ENCODE results near the gene FFAR1. TPM values are rescaled to one million over a fixed set of nuclear protein-coding genes. Genes with fewer than 3 reads are reported as not detected.

The FFAR1 gene
- polyA plus RNA-seq, 1 of the 3 experiments (the other 2 are of a cell fraction), result not detected

GRCh38 chr19:35354898-35355297 is 7.2 kb downstream of the FFAR1 start (continued):
- TF ChIP-seq FOXM1 (IDR thresholded peaks at IDR 0.05; ENCODE audit: low read depth), result no peak
- no peak for TF ChIP-seq RCOR1 (IDR thresholded peaks at IDR 0.05; ENCODE audit: low read length)

DNA sequence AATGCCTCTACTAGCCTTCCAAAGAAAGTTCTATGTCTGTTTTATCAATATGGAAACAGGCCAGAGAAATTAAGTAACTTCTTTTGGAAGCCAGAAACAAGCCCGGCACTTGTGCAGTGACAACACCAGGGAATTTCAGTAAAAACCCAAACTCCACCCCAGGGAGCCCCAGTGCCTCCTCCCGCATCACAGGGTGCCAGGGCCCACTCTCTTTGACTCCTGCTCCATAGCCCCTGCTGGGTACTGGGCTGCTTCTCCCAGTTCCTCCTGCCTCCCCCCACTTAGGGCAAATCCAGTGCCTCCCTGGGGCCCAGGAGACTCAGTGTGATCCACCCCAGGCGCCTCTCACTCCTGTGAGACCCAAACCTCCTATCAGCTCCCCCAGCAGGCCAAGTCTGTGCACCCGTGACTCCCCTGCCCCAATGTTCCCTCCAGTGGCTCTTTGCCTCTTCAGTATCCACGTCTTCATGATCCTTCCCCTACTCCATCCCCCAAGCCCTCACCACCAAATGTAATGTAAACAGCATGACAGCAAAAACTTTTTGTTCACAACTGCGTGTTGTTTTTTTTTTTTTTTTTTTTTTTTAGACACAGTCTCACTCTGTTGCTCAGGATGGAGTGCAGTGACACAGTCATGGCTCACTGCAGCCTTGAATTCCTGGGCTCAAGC is 8.2 kb downstream of the FFAR1 start:
- TF ChIP-seq GABPA (IDR thresholded peaks at IDR 0.05; ENCODE audit: low read depth) (no peak), POLR2AphosphoS5 (IDR thresholded peaks at IDR 0.05; ENCODE audit: low read depth, low read length) (no peak), FOXJ3 (CRISPR knock-in tag; IDR thresholded peaks at IDR 0.05) (no peak), FOSL2 (IDR thresholded peaks at IDR 0.05; ENCODE audit: borderline replicate concordance, low read depth) (no peak), EZH2phosphoT487 (IDR thresholded peaks at IDR 0.05; ENCODE audit: borderline replicate concordance, low read depth) (no peak), TAF1 (IDR thresholded peaks at IDR 0.05; ENCODE audit: borderline replicate concordance, low read depth, low read length) (no peak), MAX (IDR thresholded peaks at IDR 0.05; ENCODE audit: low read depth) (no peak), TCF12 (IDR thresholded peaks at IDR 0.05) (no peak), RXRA (IDR thresholded peaks at IDR 0.05; ENCODE audit: borderline replicate concordance, low read depth) (no peak), REST (IDR thresholded peaks at IDR 0.05; ENCODE audit: low read depth, low read length) (no peak), GATA2 (CRISPR knock-in tag; IDR thresholded peaks at IDR 0.05) (no peak), SMC3 (IDR thresholded peaks at IDR 0.05; ENCODE audit: low read depth, low read length) (no peak)
- TF ChIP-seq, protein P1, sequence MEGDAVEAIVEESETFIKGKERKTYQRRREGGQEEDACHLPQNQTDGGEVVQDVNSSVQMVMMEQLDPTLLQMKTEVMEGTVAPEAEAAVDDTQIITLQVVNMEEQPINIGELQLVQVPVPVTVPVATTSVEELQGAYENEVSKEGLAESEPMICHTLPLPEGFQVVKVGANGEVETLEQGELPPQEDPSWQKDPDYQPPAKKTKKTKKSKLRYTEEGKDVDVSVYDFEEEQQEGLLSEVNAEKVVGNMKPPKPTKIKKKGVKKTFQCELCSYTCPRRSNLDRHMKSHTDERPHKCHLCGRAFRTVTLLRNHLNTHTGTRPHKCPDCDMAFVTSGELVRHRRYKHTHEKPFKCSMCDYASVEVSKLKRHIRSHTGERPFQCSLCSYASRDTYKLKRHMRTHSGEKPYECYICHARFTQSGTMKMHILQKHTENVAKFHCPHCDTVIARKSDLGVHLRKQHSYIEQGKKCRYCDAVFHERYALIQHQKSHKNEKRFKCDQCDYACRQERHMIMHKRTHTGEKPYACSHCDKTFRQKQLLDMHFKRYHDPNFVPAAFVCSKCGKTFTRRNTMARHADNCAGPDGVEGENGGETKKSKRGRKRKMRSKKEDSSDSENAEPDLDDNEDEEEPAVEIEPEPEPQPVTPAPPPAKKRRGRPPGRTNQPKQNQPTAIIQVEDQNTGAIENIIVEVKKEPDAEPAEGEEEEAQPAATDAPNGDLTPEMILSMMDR (IDR thresholded peaks at IDR 0.05), result no peak
- TF ChIP-seq, protein P2, sequence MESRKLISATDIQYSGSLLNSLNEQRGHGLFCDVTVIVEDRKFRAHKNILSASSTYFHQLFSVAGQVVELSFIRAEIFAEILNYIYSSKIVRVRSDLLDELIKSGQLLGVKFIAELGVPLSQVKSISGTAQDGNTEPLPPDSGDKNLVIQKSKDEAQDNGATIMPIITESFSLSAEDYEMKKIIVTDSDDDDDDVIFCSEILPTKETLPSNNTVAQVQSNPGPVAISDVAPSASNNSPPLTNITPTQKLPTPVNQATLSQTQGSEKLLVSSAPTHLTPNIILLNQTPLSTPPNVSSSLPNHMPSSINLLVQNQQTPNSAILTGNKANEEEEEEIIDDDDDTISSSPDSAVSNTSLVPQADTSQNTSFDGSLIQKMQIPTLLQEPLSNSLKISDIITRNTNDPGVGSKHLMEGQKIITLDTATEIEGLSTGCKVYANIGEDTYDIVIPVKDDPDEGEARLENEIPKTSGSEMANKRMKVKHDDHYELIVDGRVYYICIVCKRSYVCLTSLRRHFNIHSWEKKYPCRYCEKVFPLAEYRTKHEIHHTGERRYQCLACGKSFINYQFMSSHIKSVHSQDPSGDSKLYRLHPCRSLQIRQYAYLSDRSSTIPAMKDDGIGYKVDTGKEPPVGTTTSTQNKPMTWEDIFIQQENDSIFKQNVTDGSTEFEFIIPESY (IDR thresholded peaks at IDR 0.05; ENCODE audit: borderline replicate concordance, low read depth), result no peak
- DNase-seq, result no peak
- Histone ChIP-seq H3K4me1 (ENCODE audit: control insufficient read depth in 1 of 2, insufficient read depth in 2 of 2, low read depth in 1 of 2, low read length in 1 of 2) (peaks cover 0 to 10% of the 10 kb centered on the region in 2 experiments; a peak in 1 of 4 replicates), H2AFZ (ENCODE audit: low read depth) (no peak overlapping the region), H3K27me3 (ENCODE audit: insufficient read depth) (peaks cover 58% of the 10 kb centered on the region), H3F3A (replicated peaks; ENCODE audit: insufficient read depth) (no peaks in the 10 kb centered on the region), H3K27ac (ENCODE audit: low read depth in 2 of 2, low read length in 1 of 2) (no peak overlapping the region), H3K9ac (no peak overlapping the region), H4K20me1 (ENCODE audit: insufficient read depth) (no peaks in the 10 kb centered on the region), H3K4me2 (no peak overlapping the region), H3K4me3 (ENCODE audit: low read depth in 2 of 2, low read length in 1 of 2) (no peak overlapping the region), H3K36me3 (replicated peaks in 1 of 2; ENCODE audit: control insufficient read depth in 1 of 2, insufficient read depth in 2 of 2, low read length in 1 of 2) (no peaks in the 10 kb centered on the region), H3K9me3 (no peaks in the 10 kb centered on the region), H3K79me2 (ENCODE audit: insufficient read depth) (no peaks in the 10 kb centered on the region), H3K9me2 (no peaks in the 10 kb centered on the region)
- CTCF ChIA-PET, result interaction anchor here (1.7 to 7.2 kb wide), 2 partner anchors 113 to 140 kb away, joined by 7 to 111 read pairs; no protein-coding TSS in a partner anchor
- 11% methylated on average over 6 of the region's 6 CpGs for WGBS (ENCODE audit: low lambda C conversion rate)
- POLR2A ChIA-PET, result no interaction called here

All from SK-N-SH (cell line).